GM18508 (cell line): ENCODE measurements around the gene BET1L.
"Not testable (repeated sequence)": the region's sequence is repeated elsewhere in the genome, so short reads cannot be mapped to it uniquely, and the experiment has no call there.

Experiments
- ATAC-seq: cut with Tn5 transposase; IDR thresholded peaks from one replicate; pipeline ENCODE4 v1.9.1; 2021; ENCODE audit warnings: moderate number of reproducible peaks; ENCODE audit not compliant: insufficient read depth, unreplicated experiment

Gene BET1L

DNA sequence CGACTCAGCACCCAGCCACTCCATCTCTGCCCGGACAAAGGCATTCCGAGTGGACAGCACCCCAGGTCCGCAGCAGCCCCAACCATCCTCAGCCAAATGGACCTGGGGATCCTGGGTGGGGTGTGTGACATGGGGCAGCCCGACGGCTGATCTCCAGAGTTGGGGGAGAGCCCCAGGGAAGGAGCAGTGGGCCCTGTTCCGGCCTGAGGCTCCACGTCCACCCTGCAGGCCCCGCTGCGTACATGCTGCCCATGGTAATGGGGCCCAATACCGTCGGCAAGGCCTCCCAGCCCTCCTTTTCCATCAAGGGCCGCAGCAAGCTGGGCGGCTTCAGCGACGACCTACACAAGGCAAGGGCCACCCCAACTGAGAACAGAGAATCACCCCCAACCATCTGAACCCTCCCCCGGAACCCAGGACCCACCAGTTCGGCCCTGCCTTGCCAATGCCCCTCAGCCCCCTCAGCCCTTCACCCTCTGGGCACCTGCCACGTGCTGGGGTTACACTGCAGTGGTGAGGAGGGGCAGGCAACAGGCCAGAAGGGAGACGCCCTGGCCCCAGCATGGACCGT is 8.9 kb downstream of the BET1L start:
- no peak for ATAC-seq

DNA sequence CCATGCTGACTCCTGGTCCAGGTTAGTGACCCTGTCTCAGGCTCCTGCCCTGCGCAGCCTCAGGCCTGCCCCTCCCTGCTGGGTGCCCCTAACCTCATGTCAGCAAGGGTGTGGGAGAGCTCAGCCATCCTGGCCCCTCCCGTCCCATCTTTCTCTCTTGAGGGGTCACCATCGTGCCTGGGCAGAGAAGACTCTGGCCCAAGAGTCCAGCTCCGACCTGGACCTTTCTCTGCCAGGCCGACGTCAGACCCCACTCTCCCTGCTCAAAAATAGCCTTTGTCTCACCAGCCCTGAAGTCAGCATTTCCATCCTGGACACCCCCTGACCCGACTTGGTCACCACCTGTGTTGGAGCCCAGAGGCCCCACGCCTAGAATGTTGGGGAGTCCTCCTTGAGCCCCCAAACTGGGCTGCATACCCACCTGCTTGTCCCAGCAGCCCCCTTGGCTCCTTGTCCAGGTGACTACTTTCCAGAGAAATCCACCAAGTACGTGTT is 9.4 kb downstream of the BET1L start:
- no peak for ATAC-seq

DNA sequence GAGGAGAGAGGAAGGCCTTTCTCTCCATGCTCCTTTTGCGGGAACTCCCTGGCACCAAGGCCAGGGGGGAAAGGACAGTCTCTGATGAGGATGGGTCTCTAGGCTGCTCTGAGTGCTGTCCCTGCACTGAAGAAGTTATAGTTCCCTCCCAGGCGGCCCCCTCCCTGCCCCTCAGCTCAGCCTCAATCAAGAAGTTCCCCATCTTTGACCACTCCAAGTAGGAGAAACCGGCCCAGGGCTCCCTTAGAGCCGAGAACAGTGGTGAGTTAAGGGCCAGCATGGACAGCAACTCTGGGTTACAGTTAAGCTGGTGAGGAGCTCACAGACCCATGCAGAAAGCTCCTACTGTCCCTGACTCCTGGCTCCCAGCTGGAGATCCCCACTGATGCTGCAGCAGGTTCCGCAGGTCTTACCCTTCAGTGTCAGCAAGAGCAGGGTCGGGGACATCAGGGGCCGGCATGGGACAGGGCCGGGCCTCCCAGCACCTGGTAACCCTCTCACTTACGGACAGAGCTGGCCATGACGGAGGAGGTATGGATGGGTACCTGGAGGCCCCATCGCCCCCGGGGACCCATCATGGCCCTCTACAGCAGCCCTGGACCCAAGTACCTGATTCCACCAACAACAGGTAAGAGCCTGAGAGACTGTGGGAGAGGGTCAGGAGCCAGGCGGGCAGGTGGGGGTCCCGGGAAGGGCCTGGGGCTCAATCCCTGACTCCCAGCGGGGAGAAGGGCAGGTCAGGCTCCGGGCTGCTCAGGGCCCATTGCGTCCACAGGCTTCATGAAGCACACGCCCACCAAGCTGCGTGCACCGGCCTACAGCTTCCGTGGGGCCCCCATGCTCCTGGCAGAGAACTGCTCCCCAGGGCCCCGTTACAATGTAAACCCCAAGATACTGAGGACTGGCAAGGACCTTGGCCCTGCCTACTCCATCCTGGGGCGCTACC is 10.1 kb downstream of the BET1L start:
- no peak for ATAC-seq

DNA sequence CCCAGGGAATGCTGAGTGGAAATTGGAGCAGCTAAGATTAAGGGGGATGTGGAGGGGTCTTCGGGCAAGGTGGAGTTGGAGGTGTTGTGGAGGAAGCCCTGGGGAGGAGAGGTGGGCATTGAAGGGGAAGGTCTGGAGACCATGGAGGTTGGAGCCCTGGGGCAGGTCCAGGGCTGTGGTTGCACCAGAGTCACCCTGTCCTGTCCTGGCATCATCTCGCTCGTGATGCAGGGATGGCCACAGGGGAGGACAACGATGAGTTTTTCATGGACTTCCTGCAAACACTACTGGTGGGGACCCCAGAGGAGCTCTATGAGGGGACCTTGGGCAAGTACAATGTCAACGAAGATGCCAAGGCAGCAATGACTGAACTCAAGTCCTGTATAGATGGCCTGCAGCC is 13.7 kb downstream of the BET1L start:
- ATAC-seq, result not testable (repeated sequence)

DNA sequence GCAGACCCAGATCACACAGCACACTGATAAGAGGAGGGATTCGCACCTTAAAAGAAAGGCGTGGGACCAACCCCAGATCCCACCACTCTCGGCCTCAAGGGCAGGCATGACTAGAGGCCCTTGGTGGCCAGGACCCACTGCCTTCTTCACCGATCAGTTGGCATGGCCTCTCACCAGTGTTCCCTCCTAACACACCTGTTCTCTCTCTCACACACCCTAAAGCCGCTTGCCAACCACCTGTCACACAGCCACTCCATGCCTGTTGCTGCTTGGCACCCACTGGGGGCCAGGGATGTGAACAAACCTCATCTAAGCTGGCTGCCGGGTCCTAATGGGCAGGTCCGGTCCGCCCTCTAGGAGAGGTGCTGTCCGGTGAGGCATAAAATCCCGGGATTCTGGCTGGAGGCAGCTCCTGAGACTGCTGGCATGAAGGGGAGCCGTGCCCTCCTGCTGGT is 14.5 kb downstream of the BET1L start, which contains the start of gene SCGB1C1:
SCGB1C1 (plus strand) TSS at position 405 of the 455 bp plus-strand sequence; CDS start at position 427, 22 bp downstream.
- ATAC-seq, result not testable (repeated sequence)

DNA sequence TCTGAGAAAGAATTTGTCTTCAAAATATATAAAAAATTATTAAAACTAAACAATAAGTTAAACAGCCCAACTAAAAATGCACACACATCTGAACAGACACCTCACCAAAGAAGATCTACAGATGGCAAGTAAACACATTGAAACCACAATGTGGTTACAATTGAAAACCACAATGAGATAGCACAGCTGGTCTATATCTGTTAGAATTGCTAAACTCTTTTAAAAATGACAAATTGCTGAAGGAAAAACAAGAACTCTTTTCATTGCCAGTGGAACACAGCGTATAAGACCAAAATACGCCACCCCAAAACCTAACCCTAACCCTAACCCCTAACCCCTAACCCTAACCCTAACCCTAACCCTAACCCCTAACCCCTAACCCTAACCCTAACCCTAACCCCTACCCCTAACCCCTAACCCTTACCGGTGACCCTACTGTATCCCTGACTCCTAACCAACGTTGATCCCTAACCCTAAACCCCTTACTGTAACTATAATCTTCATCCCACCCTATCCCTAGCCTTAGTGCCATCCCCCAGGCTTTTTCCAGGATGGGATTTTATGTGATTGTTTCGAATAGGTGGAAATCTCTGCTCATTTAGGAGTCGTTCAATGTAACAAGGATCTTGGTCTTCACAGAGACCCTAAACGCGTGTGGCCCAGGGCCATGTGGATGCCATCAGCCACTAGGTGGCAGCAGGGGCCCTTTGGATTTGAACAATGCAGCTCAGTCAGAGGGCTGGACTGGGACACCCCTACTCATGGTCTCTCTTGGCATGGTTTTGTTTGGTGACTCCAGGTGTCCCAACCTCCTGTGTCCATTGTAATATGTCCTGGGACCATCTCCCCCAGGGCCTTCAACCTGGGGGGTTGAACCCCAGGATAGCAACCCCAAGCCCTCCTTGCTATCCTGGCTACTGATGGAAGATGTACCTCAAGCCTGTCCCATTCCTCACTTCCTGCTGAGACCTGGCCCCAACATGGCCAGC is 15.4 kb downstream of the BET1L start:
- ATAC-seq, result not testable (repeated sequence)

DNA sequence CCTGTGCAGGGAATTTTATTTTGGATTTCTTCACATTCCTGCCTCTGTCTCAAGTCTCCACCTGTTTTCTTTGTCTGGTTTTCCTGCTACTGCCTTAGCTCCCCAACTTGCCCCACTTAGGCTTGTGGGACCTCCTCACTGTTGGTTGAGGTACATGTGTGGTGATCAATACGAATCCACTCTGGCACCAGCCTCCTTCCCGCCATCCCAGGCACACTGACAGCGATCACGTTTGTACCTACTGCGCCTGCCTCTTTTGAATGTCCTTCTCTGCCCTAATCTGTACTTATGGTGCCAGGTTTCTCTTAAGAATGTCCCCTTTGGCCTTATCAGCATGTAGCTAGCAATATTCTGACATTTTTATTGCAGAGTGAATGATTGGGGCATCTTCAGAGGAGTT is 16.7 kb downstream of the BET1L start:
- ATAC-seq, result not testable (repeated sequence)

DNA sequence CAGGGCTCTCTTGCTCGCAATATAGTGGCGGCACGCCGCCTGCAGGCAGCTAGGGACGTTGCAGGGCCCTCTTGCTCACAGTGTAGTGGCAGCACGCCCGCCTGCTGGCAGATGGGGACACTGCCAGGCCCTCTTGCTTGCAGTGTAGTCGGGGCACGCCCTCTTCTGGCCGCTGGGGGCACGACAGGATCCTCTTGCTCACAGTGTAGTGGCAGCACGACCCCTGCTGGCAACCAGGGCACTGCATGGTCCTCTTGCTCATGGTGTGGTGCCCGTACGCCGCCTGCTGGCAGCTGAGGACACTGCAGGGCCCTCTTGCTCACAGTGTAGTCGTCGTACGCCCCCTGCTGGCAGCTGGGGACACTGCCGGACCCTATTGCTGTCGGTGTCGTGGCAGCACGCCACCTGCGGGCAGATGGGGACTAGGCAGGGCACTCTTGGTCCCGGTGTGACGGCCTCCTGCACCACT is 17.3 kb downstream of the BET1L start:
- ATAC-seq, result not testable (repeated sequence)

DNA sequence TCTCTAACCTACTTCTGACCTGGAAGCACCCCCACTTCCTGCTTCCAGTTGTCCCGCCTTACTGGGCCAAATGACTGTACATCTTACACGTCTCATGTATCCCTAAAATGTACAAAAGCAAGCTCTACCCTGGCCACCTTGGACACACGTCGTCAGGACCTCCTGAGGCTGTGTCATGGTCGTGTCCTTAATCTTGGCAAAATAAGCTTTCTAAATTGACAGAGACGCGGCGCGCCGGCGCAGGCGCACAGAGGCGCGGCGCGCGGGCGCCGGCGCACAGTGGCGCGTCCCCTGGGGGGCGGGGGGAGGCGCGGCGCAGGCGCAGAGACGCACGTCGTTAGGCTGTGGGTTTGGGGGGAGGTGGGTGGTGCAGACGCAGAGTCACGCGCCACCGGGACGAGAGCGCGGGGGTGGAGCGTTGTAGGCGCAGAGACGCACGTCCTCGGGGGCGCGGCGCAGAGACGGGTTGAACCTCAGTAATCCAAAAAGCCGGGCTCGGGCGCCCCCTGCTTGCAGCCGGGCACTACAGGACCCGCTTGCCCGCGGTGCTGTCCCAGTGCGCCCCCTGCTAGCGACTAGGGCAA is 17.9 kb downstream of the BET1L start:
- not testable (repeated sequence) for ATAC-seq

DNA sequence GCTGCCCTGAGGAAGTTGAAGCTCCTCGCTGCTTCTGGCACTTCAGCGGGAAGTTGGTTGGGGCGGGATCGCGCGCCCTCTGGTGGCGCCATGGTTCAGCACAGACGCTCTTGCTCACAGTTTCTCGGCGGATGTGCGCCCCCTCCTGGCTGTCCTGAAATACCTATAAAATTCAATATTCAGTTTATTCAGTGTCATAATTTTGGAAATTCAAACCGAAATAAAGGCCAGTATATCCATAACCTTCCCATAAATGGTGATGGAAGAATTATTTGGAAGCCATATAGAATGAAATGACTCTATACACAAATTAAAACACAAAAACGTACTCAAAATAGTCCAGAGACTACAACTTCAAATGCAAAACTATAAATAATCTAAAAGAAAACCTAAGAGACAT is 27.0 kb downstream of the BET1L start:
- not testable (repeated sequence) for ATAC-seq
